ENCODE measurements around the gene TMTC1.

TMTC1 gene

GRCh38 chr12:29706311-29706710 lies 77.4 kb downstream of the TMTC1 start:
- no peak for DNase-seq

GRCh38 chr12:29703528-29703927 lies 80.2 kb downstream of the TMTC1 start:
- DNase-seq, result no peak

DNA sequence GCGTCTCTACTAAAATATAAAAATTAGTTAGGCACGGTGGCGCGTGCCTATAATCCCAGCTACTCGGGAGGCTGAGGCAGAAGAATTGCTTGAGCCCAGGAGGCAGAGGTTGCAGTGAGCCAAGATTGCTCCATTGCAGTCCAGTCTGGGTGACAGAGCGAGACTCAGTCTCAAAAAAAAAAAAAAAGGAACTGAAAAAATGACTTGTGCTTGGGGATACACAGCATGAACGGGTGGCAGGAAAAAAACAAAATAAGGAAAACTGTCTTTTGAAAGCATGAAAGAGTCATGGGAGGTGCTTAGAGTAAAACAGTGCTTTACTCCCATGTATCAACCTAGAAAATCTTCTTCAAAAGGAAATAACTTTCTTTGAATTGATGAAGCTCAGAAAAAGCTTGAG lies 80.8 kb downstream of the TMTC1 start:
- no peak for DNase-seq

GRCh38 chr12:29702222-29702621 lies 81.5 kb downstream of the TMTC1 start:
- DNase-seq, result no peak

DNA sequence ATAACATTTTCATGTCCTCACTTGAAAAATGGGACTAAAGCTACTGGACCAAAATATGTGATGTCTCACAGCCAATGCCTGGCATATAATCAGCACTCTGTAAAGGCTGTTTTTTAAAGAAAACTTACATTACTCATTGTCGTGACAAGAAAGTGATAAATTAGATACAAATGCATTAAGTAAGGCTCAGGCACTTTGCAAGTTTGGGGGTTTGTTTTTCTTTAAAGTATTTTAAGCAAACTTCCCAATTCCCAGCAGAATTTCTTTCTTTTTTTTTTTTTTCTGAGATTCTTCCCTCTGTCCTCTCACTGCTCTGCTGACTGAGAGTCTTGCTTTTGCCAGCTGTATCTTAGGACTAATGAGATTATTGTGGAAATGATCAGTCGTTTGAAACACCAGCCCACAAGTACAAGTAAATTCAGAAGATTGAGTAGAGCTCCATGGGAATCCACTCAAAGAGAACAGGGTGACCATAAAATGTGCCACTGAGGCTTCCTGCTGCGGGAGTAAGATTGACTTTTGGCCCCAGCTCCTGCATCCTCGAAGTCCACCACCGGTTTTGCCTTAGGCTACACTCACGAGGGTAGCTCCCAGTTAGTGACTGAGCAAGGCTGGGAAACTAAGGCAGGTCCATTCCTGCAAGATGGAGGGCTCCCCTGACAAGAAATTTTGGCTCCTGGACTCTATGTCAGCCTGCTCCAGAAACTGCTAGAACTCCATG lies 82.8 kb downstream of the TMTC1 start:
- no peak for DNase-seq

- DNase-seq, result no peak
These were observed 85.0 kb downstream of the TMTC1 start for GRCh38 chr12:29698756-29699155.

DNA sequence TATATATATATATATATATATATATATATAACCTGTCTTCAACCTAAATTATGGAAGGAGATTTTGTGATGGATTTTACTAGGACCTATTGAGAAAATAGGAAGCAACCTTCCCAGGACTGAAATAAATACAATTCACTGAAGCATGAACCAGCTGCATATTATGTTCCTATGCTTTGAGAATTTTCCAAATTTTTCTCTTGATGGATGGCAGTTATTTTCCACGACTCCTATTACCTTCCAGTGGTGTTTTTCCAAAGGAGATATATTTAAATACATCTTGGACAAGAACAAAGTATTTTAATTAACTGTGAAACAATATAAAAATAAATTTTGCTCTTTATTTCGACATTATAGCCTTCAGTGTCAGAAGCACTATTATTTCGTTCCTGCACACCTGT lies 87.9 kb downstream of the TMTC1 start:
- DNase-seq, result no peak

DNA sequence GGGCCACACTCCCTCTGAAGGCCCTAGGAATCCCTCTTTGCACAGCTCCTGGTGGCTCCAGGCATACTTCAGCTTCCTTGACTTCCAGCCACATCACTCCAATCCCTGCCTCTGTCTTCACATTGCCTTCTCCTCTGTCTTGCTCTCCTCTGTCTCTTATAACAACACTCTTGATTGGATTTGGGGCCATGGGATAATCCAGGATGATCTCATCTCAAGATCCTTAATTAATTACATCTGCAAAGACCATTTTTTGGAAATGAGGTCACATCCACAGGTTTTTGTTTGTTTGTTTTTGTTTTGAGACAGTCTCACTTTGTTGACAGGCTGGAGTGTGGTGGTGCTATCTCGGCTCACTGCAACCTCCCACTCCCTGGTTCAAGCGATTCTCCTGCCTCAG lies 88.7 kb downstream of the TMTC1 start:
- no peak for DNase-seq

GRCh38 chr12:29694002-29694401 lies 89.7 kb downstream of the TMTC1 start:
- DNase-seq, result no peak

- no peak for DNase-seq
These were observed 91.5 kb downstream of the TMTC1 start for GRCh38 chr12:29692237-29692636.

GRCh38 chr12:29691161-29691854 lies 92.4 kb downstream of the TMTC1 start:
- DNase-seq, result no peak

GRCh38 chr12:29690728-29691127 lies 93.0 kb downstream of the TMTC1 start:
- no peak for DNase-seq

DNA sequence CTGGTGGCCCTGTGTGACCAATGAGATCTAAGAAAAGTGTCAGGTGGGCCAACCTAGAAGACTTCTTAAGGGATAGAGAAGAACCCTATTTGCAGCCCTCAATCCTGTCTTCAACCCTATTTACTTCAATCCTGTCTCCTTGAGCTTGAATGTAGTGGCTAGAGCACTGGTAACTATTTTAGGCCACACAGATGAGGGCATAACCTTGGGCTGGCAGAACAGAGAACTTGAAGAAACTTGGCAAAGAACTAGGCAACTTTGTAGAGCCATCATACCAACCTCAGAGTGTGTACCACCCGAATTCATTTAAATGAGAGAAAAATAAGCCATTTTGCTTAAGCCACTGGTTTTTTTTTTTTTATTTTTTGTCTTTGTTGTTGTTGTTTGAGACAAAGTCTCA lies 94.8 kb downstream of the TMTC1 start:
- no peak for DNase-seq

DNA sequence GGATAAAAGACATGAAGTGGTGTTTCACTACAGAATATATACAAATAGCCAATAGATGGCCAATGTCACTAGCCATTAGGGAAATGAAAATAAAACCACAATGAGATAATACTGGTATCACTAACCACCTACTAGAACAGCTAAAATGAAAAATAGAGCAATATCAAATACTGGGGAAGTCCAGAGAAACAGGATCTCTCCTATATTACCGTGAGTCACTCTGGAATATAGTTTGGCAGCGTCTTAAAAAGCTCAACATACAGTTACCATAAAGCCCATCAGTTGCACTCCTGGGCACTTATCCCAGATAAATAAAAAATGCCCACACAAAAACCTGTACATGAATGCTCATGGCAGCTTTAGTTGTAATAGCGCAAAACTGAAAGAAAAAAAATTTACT lies 101.7 kb downstream of the TMTC1 start:
- DNase-seq, result no peak

DNA sequence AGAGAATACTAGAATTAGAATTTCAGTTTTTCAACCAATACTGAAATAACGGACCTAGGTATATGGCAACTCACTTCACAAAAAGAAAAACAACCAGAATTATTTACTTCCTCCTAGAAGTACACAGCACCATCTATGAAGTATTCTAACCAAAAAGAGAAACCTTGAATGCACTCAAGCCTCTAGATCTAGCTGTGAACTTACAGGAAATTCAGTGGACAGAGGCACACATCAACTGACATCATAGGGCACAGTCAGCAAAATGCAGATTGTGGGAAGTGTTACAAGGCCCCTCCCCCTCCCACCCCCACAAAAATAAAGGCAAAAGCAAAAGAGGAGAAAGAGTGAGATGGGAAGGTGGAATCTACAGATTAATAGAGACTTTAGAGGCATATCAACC lies 102.4 kb downstream of the TMTC1 start:
- no peak for DNase-seq

- no peak for DNase-seq
These were observed 107.1 kb downstream of the TMTC1 start for GRCh38 chr12:29676676-29677075.

DNA sequence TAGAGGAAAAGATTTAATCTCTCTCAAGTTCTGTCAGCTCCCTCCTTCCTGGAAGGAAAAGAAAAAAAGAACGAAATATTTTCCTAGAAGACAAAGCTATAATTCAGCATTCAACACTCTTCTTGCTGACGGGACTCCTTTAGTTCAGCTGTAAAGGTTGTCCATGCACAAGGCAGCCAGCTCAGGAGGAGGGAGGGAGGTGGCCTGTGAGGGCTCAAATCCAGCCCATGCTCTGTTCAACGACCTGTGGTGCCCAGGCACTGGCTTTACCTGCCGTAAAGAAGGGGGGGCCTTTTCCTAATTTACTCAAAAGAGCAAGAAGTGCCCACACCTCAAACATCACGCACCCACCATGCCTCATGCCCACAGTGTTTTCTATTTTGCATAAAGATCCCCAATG lies 109.3 kb downstream of the TMTC1 start:
- DNase-seq, result no peak

- DNase-seq, result no peak
These were observed 110.4 kb downstream of the TMTC1 start for GRCh38 chr12:29673346-29673745.

DNA sequence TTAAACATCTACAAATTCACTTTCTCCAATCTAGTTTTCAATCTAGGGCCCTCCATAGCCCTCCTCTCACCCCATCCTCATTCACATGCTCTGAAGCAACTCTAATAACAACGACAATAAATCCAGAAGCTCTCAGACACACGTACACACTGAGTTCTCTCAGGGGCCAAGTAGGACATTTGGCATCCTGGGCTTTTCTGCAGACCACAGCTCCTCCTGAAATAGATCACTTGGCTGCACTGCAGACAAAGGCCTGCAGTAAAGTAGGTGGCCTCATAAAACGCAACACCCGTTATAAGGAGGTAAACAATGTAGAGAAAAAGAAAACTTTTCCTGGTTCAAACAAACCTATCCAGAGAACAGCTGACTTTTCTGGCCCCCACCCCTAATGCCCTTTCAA lies 111.2 kb downstream of the TMTC1 start:
- DNase-seq, result no peak

DNA sequence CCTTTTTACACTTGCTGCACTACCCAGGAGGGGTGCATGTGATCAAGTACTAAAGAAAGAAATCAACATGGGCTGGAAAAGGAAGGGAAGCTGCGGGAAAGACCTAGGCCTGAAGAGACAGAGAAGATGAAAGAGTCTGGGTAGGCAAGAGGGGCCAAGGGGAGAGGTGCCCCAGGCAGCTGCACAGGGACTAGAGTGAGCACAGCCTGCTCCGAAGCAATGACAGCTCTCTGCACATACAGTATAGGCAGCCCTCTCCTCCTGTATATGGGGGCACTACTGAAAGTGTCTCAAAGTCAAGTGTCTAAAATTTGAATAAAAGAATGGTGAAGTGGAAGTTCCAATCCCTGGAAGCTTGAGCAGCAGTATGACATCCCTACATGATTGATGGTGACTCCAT lies 112.0 kb downstream of the TMTC1 start:
- no peak for DNase-seq

DNA sequence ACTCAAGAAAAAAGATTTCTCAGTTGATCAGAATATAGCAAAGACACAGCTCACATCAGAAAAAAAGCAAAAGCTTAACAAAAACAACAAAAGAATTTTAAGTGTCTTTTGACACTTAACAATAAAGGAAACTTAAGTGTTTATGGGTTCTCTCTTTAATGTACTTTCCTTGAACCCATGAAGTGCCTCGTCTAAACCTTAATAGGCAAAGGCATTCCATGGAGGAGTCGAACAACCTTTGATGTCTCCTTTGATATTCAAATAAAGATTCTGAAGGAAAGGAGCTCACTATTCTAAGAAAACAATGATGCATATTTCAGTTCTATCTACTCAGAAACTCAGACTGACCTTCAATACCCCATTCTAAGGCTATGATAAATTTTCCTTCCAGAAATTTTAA lies 116.7 kb downstream of the TMTC1 start:
- no peak for DNase-seq

DNA sequence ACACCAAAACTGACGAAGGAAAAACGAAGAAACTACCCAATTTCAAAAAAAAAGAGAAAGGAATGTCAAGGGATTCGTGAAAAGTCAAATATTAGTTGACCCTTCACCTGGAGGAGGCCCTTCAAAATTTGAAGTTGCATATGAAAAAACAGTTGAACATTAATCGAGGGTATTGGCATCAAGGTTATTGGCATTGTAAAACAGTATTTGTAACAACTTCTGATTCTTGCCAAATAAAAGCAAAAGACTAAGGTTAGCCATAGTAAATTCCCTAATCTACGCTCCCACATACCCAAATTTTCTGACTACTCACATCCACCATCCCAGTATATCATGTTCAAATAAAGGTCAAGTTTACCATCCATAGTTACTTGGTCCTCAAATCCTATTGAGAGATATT lies 118.6 kb downstream of the TMTC1 start:
- DNase-seq, result no peak

- no peak for DNase-seq
These were observed 120.9 kb downstream of the TMTC1 start for GRCh38 chr12:29662734-29663323.

GRCh38 chr12:29660847-29661246 lies 122.9 kb downstream of the TMTC1 start:
- DNase-seq, result no peak

All from activated CD4-positive, CD25-positive, alpha-beta regulatory T cell treated with anti-CD3 and anti-CD28 coated beads, Interleukin-2, amount 50 U/mL, for 72 hours (primary cell).